Neural crest cell (in vitro differentiated cells): ENCODE data around the gene USP11. TPM values are rescaled to one million over a fixed set of nuclear protein-coding genes. Genes with fewer than 3 reads are reported as not detected.

Experiments
- DNase-seq: peaks from one replicate; pipeline ENCODE4 v3.0.0; 2021; ENCODE audit warnings: low read depth, mixed read lengths, low spot score
- H3K27ac Mint-ChIP-seq: one replicate; pipeline ENCODE4 v1.8.0; 2021; ENCODE audit warnings: mild to moderate bottlenecking, mixed read lengths; ENCODE audit not compliant: unreplicated experiment
- H3K27me3 Mint-ChIP-seq: 2 replicates; pipeline ENCODE4 v1.8.0; 2021; ENCODE audit warnings: low read depth, mild to moderate bottlenecking, mixed read lengths
- H3K36me3 Mint-ChIP-seq: 2 replicates; pipeline ENCODE4 v1.8.0; 2021; ENCODE audit warnings: low read depth, mild to moderate bottlenecking, mixed read lengths
- H3K4me1 Mint-ChIP-seq: 2 replicates; pipeline ENCODE4 v1.8.0; 2021; ENCODE audit warnings: mixed read lengths
- H3K4me3 Mint-ChIP-seq: one replicate; pipeline ENCODE4 v1.8.0; 2021; ENCODE audit warnings: mild to moderate bottlenecking, mixed read lengths
- H3K9me3 Mint-ChIP-seq: 2 replicates; pipeline ENCODE4 v1.8.0; 2021; ENCODE audit warnings: mixed read lengths
- total RNA-seq: library from RNA; stranded (reverse); gene quantifications from 2 replicates; pipeline ENCODE4 v1.2.1, GENCODE V29; 2021
- TF ChIP-seq, protein P1 (sequence below): fragments of 200-600 bp; sonication (generic); conservative IDR thresholded peaks from 2 replicates; pipeline ENCODE4 v1.5.0; 2021; ENCODE audit warnings: antibody characterized with exemption, mild to moderate bottlenecking

USP11 gene
- total RNA-seq, 1 donor from 2014 or later, result 245 TPM

DNA sequence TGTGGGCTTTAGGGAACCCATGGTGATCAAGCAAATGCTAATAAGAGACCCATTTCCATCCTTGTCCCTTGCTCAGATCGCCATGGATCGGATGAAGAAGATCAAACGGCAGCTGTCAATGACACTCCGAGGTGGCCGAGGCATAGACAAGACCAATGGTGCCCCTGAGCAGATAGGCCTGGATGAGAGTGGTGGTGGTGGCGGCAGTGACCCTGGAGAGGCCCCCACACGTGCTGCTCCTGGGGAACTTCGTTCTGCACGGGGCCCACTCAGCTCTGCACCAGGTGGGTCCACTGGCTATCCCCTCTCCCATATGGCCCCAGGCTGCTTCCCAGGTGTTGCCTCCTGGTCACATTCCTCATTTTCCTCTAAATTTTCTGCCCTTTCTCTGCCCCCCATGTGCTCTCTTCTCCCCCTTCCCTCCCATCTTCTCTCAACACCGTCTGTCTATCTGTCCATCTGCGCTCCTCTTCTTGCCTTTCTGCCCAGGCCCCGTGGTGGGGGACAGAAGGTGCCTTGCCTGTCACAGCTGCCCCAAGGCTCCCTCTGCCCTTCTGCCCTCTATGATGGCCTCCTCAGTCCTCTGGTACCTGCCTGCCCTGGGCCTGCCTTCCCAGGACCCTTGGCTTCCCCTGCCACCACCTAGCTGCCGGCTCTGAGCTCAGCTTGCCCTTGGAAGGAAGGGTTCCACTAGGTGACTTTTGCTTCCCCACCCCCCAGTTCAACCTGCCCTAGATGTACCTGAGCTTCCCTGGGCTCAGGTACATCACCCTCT is 9.1 kb upstream of the USP11 start:
- Mint-ChIP-seq H3K36me3 (peaks cover 21% of the 10 kb centered on the region), H3K27me3 (no peaks in the 10 kb centered on the region), H3K4me1 (peaks cover 29% of the 10 kb centered on the region), H3K9me3 (no peaks in the 10 kb centered on the region), H3K4me3 (peak overlapping the region; percentile 59), H3K27ac (no peak overlapping the region)
- no peak for DNase-seq
- TF ChIP-seq, protein P1, sequence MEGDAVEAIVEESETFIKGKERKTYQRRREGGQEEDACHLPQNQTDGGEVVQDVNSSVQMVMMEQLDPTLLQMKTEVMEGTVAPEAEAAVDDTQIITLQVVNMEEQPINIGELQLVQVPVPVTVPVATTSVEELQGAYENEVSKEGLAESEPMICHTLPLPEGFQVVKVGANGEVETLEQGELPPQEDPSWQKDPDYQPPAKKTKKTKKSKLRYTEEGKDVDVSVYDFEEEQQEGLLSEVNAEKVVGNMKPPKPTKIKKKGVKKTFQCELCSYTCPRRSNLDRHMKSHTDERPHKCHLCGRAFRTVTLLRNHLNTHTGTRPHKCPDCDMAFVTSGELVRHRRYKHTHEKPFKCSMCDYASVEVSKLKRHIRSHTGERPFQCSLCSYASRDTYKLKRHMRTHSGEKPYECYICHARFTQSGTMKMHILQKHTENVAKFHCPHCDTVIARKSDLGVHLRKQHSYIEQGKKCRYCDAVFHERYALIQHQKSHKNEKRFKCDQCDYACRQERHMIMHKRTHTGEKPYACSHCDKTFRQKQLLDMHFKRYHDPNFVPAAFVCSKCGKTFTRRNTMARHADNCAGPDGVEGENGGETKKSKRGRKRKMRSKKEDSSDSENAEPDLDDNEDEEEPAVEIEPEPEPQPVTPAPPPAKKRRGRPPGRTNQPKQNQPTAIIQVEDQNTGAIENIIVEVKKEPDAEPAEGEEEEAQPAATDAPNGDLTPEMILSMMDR, result no peak

DNA sequence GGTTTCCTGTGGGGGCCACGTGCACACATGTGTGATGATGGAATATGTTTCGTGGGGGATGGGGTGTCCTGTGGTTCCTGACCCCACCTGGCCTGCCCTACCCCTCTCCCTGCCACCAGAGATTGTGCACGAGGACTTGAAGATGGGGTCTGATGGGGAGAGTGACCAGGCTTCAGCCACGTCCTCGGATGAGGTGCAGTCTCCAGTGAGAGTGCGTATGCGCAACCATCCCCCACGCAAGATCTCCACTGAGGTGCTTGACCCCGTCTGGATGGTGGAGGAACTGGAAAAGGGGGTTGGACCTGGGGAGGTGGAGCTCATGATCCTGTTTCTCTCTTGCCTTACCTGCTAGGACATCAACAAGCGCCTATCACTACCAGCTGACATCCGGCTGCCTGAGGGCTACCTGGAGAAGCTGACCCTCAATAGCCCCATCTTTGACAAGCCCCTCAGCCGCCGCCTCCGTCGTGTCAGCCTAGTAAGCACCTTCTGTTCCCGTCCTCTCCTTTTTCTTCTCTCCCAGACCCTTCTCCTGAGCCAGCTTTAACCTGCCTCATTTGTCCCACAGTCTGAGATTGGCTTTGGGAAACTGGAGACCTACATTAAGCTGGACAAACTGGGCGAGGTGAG is 8.4 kb upstream of the USP11 start:
- peaks cover 23% of the 10 kb centered on the region for H3K36me3 Mint-ChIP-seq

DNA sequence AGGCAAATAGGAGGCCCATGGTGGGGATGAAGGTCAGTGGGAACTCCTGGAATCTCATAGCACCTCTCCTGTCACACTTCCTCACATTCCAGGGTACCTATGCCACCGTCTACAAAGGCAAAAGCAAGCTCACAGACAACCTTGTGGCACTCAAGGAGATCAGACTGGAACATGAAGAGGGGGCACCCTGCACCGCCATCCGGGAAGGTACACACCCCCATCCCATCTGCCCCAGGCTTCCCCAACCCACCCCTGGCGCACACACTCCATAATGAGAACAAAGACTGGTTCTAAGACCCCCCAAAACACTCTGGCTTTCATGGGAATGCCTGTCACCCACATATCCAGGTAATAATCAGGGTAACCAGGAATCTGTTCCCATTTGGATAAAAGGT is 7.9 kb upstream of the USP11 start:
- Mint-ChIP-seq H3K27me3 (no peaks in the 10 kb centered on the region), H3K27ac (no peak overlapping the region), H3K36me3 (peaks cover 24% of the 10 kb centered on the region), H3K4me1 (peaks cover 22% of the 10 kb centered on the region), H3K9me3 (no peaks in the 10 kb centered on the region), H3K4me3 (no peak overlapping the region)
- TF ChIP-seq, protein P1, result no peak
- no peak for DNase-seq

More for the DNA sequence above, 8.4 kb upstream of the USP11 start:
- H3K9me3 Mint-ChIP-seq, result no peaks in the 10 kb centered on the region
- no peak overlapping the region for H3K4me3 Mint-ChIP-seq
- DNase-seq, result no peak
- TF ChIP-seq, protein P1, result no peak
- no peaks in the 10 kb centered on the region for H3K27me3 Mint-ChIP-seq
- no peak overlapping the region for H3K27ac Mint-ChIP-seq
- peaks cover 26% of the 10 kb centered on the region for H3K4me1 Mint-ChIP-seq

DNA sequence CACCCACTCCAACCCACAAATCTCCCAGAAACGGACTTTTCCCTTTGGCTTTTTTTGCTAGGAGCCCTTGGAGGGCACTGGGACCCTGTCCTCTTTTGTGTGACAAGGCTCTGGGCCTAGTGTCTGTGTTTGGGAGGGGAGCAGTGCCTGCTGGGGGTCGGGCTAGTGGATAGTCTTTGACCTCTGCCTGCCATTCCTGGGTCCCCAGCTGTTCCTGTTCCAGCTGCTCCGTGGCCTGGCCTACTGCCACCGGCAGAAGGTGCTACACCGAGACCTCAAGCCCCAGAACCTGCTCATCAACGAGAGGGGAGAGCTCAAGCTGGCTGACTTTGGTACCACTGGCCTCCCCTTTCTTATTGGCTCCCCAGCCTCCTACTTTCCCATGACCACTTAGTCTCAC is 6.7 kb upstream of the USP11 start:
- DNase-seq, result no peak
- H3K27ac Mint-ChIP-seq, result no peak overlapping the region
- H3K9me3 Mint-ChIP-seq, result no peaks in the 10 kb centered on the region
- TF ChIP-seq, protein P1, result no peak
- H3K4me1 Mint-ChIP-seq, result peaks cover 15% of the 10 kb centered on the region
- peaks cover 28% of the 10 kb centered on the region for H3K36me3 Mint-ChIP-seq
- H3K27me3 Mint-ChIP-seq, result no peaks in the 10 kb centered on the region
- H3K4me3 Mint-ChIP-seq, result no peak overlapping the region

DNA sequence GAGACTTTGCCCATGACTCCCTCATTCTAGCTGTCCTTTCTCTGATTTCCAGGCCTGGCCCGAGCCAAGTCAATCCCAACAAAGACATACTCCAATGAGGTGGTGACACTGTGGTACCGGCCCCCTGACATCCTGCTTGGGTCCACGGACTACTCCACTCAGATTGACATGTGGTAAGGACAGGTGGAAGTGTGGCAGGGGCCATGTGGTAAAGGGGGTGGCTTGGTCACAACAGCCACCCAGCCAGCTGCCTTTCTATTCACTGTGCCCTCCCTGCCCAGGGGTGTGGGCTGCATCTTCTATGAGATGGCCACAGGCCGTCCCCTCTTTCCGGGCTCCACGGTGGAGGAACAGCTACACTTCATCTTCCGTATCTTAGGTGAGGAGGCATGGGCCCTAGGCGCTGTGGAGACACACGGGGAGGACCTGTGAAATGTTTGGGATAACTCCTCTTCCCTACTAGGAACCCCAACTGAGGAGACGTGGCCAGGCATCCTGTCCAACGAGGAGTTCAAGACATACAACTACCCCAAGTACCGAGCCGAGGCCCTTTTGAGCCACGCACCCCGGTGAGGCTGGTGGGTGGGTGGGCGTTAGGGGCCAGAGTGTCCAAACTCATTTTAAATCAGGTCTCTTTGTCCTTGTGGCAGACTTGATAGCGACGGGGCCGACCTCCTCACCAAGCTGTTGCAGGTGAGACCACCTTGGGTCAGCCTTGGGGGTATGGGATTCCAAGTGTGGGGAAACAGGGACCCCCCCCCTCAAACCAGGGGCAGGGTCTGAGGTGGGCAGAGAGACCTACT is 6.1 kb upstream of the USP11 start:
- peaks cover 28% of the 10 kb centered on the region for H3K36me3 Mint-ChIP-seq
- no peak overlapping the region for H3K4me3 Mint-ChIP-seq
- H3K4me1 Mint-ChIP-seq, result peaks cover 16% of the 10 kb centered on the region
- H3K9me3 Mint-ChIP-seq, result no peaks in the 10 kb centered on the region
- DNase-seq, result no peak
- TF ChIP-seq, protein P1, result no peak
- H3K27me3 Mint-ChIP-seq, result no peaks in the 10 kb centered on the region
- no peak overlapping the region for H3K27ac Mint-ChIP-seq
